ENCODE measurements around the gene SGIP1. TPM values are rescaled to one million over a fixed set of nuclear protein-coding genes. Genes with fewer than 3 reads are reported as not detected.

The SGIP1 gene
- total RNA-seq, 1 experiment from 2014 or later: not detected

DNA sequence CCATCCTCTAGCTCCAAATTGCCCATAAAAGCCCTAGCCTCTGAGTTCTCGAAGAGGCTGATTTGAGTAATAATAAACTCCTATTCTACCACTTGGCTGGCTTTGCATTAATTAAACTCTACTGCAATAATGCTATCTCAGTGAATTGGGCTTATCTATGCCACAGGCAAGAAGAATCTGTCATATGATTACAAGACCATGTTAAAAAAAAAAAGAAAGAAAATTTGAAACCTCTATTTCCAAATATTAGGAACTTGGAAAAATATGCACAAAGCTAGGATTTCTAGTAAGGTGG is 27.6 kb upstream of the SGIP1 start:
- intact Hi-C loops (cut with micrococcal nuclease; ENCODE audit: unreplicated experiment): no loop called here

GRCh38 chr1:66506991-66507390 is 27.0 kb upstream of the SGIP1 start:
- CTCF ChIA-PET: no interaction called here
- no peak for TF ChIP-seq CTCF (IDR thresholded peaks at IDR 0.05; ENCODE audit: unreplicated experiment)
- Mint-ChIP-seq H3K4me1 (ENCODE audit: low read depth, unreplicated experiment) (no peaks in the 10 kb centered on the region), H3K36me3 (ENCODE audit: insufficient read depth, unreplicated experiment) (no peaks in the 10 kb centered on the region), H3K27me3 (ENCODE audit: unreplicated experiment) (no peaks in the 10 kb centered on the region), H3K4me3 (ENCODE audit: low read depth, unreplicated experiment) (no peak overlapping the region), H3K27ac (ENCODE audit: unreplicated experiment) (no peak overlapping the region), H3K9me3 (ENCODE audit: low read depth, unreplicated experiment) (no peaks in the 10 kb centered on the region)
- intact Hi-C loops (cut with micrococcal nuclease; ENCODE audit: unreplicated experiment): no loop called here
- BruUV-seq (replicated peaks): no TSS peak
- DNase-seq: no peak

More for the DNA sequence above, 27.6 kb upstream of the SGIP1 start:
- Mint-ChIP-seq H3K4me3 (ENCODE audit: low read depth, unreplicated experiment) (no peak overlapping the region), H3K4me1 (ENCODE audit: low read depth, unreplicated experiment) (no peaks in the 10 kb centered on the region), H3K27ac (ENCODE audit: unreplicated experiment) (no peak overlapping the region), H3K36me3 (ENCODE audit: insufficient read depth, unreplicated experiment) (no peaks in the 10 kb centered on the region), H3K9me3 (ENCODE audit: low read depth, unreplicated experiment) (no peaks in the 10 kb centered on the region), H3K27me3 (ENCODE audit: unreplicated experiment) (no peaks in the 10 kb centered on the region)
- no TSS peak for BruUV-seq (replicated peaks)
- no peak for TF ChIP-seq CTCF (IDR thresholded peaks at IDR 0.05; ENCODE audit: unreplicated experiment)
- CTCF ChIA-PET: interaction anchor here (0.6 kb wide), 1 partner anchor 705 kb away, joined by 3 read pairs; no protein-coding TSS in a partner anchor
- DNase-seq: no peak

DNA sequence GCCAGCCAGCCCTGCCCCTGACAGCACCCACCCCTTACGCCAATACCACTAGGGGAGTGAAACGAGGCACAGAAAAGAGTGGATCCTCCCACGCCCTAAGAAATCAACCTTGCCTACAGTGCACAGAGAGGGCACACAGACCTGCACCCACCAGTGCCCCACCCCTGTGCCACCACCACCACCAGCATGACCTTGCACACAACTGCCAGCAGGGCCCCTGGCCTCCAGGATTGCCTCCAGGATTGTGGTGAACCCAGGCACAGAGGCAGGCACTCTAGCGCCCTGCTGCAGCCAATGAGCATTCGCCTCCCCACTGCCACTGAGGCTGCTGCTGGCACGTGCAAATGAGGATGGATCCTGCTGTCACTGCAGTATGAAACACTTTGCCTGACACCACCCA is 23.5 kb upstream of the SGIP1 start:
- H3K36me3 Mint-ChIP-seq (ENCODE audit: insufficient read depth, unreplicated experiment): no peaks in the 10 kb centered on the region
- H3K27ac Mint-ChIP-seq (ENCODE audit: unreplicated experiment): no peak overlapping the region
- CTCF ChIA-PET: no interaction called here
- no TSS peak for BruUV-seq (replicated peaks)
- no peaks in the 10 kb centered on the region for H3K27me3 Mint-ChIP-seq (ENCODE audit: unreplicated experiment)
- H3K9me3 Mint-ChIP-seq (ENCODE audit: low read depth, unreplicated experiment): peaks cover 5% of the 10 kb centered on the region
- H3K4me1 Mint-ChIP-seq (ENCODE audit: low read depth, unreplicated experiment): no peaks in the 10 kb centered on the region
- no peak for DNase-seq
- no peak for TF ChIP-seq CTCF (IDR thresholded peaks at IDR 0.05; ENCODE audit: unreplicated experiment)
- H3K4me3 Mint-ChIP-seq (ENCODE audit: low read depth, unreplicated experiment): no peak overlapping the region
- intact Hi-C loops (cut with micrococcal nuclease; ENCODE audit: unreplicated experiment): no loop called here

GRCh38 chr1:66511118-66511517 is 22.8 kb upstream of the SGIP1 start:
- BruUV-seq (replicated peaks): no TSS peak
- Mint-ChIP-seq H3K4me3 (ENCODE audit: low read depth, unreplicated experiment) (no peak overlapping the region), H3K27ac (ENCODE audit: unreplicated experiment) (no peak overlapping the region), H3K36me3 (ENCODE audit: insufficient read depth, unreplicated experiment) (no peaks in the 10 kb centered on the region), H3K4me1 (ENCODE audit: low read depth, unreplicated experiment) (no peaks in the 10 kb centered on the region), H3K27me3 (ENCODE audit: unreplicated experiment) (no peaks in the 10 kb centered on the region), H3K9me3 (ENCODE audit: low read depth, unreplicated experiment) (peaks cover 5% of the 10 kb centered on the region)
- CTCF ChIA-PET: no interaction called here
- intact Hi-C loops (cut with micrococcal nuclease; ENCODE audit: unreplicated experiment): no loop called here
- no peak for DNase-seq
- no peak for TF ChIP-seq CTCF (IDR thresholded peaks at IDR 0.05; ENCODE audit: unreplicated experiment)

- Mint-ChIP-seq H3K27ac (ENCODE audit: unreplicated experiment) (no peak overlapping the region), H3K4me3 (ENCODE audit: low read depth, unreplicated experiment) (no peak overlapping the region), H3K36me3 (ENCODE audit: insufficient read depth, unreplicated experiment) (no peaks in the 10 kb centered on the region), H3K27me3 (ENCODE audit: unreplicated experiment) (no peaks in the 10 kb centered on the region), H3K9me3 (ENCODE audit: low read depth, unreplicated experiment) (peaks cover 5% of the 10 kb centered on the region), H3K4me1 (ENCODE audit: low read depth, unreplicated experiment) (peaks cover 21% of the 10 kb centered on the region)
- intact Hi-C loops (cut with micrococcal nuclease; ENCODE audit: unreplicated experiment): no loop called here
- no TSS peak for BruUV-seq (replicated peaks)
- CTCF ChIA-PET: no interaction called here
- DNase-seq: no peak
- TF ChIP-seq CTCF (IDR thresholded peaks at IDR 0.05; ENCODE audit: unreplicated experiment): no peak
Observed at GRCh38 chr1:66517959-66518358, 16.0 kb upstream of the SGIP1 start.
